NCI-H2029 (cell line): Measurements from ENCODE around the gene SAP30BP.
A peak's percentile ranks its signal among the peaks of the same experiment; 100 is the strongest.

Experiments
- DNase-seq: peaks from one replicate; lab custom pipeline; 2025; lab: John Stamatoyannopoulos, UW

The SAP30BP gene

DNA sequence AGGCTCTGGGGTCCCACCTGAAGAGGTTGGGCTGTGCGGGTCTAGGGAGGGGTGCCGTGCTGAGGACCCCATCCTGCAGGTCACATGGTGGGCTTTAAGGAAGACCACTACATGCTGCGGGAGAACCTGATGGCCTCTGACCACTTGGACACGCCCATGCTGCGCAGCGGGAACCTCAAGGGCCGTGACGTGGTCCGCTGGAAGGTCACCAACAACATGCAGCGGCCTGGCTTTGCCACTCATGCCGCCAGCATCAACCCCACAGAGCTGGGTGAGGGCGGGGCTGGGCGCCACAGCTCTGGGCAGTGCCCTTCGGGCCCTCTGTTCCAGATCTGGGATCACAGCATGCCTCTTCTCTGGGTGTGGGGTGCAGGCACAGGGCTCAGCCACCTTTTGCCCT is 72.7 kb downstream of the SAP30BP start:
- no peak for DNase-seq

DNA sequence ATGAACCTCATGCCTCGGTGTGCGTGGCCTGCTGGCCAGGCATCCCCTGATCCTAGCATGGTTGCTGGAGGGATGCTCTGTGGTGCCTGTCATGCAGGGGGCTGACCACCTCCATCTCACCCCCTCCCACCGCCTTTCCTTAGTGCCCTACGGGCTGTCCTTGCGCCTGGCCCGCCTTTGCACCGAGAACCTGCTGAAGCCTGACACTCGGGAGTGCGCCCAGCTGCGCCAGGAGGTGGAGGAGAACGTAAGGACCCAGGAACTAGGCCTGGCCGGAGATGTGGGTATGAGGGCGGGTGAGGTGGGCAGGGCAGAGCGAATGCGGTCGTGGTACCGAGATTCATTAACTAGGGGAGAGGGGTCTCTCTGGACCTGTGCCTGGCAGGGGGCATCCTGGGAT is 73.1 kb downstream of the SAP30BP start:
- DNase-seq = no peak

DNA sequence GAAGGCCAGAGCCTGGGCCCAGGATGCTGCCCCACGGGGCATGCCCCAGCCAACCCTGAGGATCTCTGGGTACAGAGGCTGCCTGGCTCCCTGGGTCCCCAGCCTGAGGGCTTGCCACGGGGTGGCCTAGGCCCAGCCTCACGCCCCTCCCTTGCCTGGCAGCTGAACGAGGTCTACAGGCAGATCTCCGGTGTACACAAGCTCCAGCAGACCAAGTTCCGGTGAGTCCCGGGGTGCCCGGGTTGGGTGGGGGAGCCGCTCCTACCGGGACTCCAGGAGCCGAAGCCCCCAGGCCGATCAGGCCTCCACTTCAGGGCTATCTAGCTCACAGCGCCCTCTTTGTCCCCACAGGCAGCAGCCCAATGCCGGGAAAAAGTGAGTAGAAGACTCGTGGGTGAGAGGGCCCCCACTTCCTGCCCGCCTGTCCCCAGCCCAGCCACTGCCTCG is 73.5 kb downstream of the SAP30BP start:
- no peak for DNase-seq

DNA sequence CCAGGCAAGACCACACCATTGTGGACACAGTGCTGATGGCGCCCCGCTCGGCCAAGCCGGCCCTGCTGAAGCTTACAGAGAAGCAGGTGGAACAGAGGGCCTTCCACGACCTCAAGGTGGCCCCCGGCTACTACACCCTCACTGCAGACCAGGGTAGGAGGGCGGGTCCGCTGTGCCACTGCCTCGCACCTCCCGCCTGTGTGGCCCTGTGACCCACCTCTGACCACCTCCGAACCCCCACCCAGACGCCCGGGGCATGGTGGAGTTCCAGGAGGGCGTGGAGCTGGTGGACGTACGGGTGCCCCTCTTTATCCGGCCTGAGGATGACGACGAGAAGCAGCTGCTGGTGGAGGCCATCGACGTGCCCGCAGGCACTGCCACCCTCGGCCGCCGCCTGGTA is 75.2 kb downstream of the SAP30BP start:
- DNase-seq = no peak

DNA sequence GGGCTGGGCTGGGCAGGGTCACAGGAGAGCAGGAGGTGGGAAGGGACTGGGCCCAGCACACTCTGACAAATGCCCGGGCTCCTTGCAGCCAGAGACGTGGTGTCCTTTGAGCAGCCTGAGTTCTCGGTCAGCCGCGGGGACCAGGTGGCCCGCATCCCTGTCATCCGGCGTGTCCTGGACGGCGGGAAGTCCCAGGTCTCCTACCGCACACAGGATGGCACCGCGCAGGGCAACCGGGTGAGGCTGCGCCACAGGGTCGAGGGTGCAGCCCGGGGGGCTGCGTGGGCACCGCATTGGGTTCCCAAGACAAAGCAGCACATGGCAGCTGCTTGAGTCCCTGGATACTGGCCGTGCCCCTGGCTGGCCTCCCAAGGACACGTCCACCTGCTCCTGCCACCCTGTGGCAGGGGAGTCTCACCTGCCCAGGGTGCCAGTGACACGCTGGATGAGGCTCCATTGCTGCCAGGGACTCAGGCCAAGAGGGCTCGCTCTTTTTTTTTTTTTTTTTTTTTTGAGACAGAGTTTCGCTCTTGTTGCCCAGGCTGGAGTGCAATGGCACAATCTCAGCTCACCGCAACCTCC is 76.6 kb downstream of the SAP30BP start:
- DNase-seq = no peak

DNA sequence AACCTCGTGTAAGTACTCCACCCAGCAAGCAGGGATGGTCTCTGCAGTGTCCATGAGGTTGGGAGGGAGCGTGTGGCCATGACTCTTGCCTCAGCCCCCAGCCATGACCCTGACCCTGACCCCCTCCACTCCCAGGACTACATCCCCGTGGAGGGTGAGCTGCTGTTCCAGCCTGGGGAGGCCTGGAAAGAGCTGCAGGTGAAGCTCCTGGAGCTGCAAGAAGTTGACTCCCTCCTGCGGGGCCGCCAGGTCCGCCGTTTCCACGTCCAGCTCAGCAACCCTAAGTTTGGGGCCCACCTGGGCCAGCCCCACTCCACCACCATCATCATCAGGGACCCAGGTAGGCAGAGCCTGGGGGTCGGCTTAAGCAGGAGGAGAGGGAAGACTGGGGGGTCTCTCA is 81.6 kb downstream of the SAP30BP start:
- no peak for DNase-seq

DNA sequence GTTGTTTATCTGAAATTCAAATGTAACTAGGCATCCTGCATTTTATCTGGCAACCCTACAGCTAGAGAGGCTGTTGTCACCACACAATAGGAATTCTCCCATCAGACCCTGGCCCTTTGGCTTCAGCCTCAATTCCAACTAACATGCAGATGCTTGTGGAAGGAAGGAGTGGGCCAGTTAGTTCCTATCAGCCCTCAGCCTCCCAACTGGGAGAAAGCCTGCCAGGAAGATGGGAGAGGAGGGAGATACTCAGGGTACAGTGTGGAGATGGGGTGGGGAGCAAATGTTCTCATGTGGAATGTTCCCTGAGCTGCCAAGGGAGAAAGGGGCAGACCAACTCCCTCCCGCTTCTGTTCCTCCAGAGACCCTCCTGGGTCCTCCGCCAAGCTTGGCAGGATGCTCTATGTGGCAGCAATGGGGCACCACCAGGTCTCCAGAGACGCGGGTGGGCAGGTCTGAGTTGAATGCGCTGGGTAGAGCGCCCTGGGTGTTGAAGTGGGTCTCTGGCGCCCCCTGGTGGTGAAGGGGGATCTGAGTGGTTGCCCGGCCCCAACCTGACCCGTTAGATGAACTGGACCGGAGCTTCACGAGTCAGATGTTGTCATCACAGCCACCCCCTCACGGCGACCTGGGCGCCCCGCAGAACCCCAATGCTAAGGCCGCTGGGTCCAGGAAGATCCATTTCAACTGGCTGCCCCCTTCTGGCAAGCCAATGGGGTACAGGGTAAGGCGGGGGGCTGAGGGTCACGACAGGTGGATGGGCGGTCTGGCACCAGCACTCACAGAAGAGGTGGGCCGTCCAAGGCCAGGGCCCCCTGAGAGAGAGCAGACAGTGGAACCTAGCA is 82.6 kb downstream of the SAP30BP start:
- peak; percentile 57 for DNase-seq

DNA sequence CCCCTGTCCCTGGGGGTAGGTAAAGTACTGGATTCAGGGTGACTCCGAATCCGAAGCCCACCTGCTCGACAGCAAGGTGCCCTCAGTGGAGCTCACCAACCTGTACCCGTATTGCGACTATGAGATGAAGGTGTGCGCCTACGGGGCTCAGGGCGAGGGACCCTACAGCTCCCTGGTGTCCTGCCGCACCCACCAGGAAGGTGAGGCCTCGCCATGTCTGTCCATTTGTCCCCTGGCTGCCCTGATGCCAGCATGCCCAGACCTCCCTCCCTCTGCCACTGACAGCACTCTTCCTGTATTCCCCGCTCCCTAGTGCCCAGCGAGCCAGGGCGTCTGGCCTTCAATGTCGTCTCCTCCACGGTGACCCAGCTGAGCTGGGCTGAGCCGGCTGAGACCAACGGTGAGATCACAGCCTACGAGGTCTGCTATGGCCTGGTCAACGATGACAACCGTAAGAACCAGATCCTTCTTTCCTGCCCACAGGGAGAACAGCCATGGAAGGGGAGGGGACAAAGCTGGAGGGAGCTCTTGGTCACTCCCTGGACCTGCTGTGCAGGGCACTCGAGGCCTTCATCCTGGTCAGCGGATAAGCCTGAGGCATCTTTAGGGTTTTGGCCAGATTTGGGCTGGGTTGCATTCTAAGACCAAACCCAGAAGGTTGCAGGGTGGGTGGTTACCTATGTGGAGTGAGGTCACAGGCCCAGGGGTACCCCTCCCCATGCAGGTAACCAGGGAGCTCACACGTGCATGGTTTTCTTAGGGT is 83.7 kb downstream of the SAP30BP start:
- no peak for DNase-seq

DNA sequence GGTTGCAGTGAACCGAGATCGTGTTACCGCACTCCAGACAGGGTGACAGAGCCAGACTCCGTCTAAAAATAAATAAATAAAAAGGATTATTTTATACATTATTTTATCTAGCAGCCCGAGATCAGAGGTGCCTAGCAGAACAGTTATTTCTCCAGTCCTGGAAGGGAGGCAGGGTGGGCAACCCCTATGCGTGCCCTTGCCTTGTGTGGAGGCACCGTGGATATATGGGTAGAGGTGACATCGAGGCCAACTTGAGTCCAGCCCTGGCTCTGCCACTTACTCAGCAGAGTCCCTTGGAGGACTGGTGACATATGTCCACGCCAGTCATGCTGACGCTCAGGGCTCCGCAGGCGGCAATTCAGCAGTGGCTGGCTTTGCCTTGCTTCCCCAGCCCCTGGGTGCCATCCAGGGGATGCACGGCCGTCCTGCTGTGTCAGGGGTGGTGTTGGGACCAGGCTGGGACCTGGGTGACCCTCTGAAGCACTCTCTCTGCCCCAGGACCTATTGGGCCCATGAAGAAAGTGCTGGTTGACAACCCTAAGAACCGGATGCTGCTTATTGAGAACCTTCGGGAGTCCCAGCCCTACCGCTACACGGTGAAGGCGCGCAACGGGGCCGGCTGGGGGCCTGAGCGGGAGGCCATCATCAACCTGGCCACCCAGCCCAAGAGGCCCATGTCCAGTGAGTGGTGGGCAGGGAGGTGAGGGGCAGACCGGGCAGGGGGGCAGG is 84.7 kb downstream of the SAP30BP start:
- no peak for DNase-seq

DNA sequence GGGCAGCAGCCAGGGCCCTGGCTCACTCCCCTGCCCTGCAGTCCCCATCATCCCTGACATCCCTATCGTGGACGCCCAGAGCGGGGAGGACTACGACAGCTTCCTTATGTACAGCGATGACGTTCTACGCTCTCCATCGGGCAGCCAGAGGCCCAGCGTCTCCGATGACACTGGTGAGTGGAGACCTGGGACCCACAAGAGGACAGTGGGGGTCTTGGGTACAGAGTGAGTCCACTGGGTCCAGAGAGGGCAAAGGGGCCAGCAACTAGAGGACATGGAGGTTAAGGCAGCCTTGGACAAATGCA is 85.2 kb downstream of the SAP30BP start:
- no peak for DNase-seq

DNA sequence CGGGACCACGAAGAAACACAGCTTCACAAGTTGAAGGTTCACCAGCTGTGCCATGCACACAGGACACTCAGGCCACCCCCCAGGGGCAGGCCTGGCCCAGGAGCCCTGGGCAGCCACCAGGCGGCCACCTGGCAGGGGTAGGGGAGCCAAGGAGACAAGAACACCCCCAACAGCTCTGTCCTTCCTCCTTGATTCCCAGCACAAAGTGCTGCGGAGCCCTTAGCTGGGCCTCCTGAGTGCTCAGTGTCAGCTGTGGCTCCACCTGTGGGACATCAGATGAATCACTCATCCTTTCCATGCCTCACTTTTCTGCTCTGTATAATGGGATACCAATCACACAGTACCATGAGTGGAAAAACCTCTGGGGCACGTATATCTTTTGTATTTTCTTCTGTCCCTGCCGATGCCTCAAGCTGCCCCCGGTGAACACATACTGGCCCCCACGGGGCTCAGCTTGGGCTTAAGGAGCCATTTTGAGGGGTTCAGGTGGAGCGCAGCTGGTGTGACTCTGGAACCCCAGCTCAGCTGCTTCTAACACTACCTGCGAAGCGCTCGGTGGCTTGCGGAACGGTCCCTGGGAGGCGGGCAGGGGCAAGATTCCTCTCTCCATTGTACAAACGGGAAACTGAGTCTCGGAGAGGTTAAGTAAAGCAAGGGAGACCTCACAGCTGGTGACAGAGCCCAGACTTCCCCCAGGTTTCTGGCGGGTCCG is 85.8 kb downstream of the SAP30BP start:
- DNase-seq = no peak

DNA sequence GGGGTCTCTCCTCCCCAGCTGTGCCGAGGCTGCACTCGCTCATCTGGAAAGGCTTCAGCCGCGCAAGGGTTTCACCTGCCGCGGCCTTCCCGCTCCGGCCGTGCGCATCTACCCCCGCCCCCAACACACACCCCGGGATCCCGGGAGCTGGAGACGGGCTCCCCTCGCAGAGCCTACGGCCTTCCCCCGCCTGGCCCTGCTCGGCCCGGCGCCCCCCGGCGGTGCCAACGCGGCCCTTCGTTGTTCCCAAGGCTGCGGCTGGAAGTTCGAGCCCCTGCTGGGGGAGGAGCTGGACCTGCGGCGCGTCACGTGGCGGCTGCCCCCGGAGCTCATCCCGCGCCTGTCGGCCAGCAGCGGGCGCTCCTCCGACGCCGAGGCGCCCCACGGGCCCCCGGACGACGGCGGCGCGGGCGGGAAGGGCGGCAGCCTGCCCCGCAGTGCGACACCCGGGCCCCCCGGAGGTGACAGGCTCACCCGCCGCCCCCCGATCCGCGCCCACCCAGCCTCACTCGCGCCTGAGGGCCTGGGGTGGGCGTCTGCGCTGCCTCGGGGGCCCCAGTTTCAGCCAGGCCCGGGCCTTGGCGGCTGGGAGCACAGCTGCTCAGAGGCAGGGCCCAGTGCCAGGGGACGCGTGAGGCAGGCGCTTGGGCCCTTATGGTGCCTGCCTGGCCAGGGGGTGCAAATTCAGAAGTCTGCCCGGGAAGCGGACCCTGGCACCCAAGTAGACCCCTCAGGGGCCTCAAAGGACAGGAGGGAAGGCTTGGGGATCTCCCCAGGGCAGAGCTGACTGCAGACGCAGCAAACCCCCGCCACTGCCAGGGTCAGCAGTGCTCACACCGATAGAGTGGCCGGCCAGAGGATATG is 86.6 kb downstream of the SAP30BP start:
- DNase-seq = peak; percentile 21

DNA sequence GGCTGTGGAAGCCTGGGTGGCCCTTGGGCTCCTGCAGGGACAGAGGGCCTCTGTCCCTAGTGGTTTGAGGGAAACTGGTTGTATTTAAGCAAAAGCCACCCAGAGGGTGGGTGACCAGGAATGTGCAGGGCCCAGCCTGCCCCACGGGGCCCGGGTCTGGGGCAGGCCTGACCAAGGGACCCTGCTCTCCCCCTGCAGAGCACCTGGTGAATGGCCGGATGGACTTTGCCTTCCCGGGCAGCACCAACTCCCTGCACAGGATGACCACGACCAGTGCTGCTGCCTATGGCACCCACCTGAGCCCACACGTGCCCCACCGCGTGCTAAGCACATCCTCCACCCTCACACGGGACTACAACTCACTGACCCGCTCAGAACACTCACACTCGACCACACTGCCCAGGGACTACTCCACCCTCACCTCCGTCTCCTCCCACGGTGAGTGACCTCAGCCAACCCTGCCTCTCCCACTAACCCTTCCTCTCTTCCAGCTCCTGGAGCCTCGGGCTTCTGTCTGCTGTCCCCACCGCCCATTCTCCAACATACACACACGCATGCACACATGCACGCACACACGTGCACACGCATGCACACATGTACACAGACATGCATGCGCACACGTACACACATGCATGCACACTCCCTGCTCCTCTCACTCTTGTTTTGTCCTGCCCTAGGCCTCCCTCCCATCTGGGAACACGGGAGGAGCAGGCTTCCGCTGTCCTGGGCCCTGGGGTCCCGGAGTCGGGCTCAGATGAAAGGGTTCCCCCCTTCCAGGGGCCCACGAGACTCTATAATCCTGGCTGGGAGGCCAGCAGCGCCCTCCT is 87.5 kb downstream of the SAP30BP start:
- no peak for DNase-seq

DNA sequence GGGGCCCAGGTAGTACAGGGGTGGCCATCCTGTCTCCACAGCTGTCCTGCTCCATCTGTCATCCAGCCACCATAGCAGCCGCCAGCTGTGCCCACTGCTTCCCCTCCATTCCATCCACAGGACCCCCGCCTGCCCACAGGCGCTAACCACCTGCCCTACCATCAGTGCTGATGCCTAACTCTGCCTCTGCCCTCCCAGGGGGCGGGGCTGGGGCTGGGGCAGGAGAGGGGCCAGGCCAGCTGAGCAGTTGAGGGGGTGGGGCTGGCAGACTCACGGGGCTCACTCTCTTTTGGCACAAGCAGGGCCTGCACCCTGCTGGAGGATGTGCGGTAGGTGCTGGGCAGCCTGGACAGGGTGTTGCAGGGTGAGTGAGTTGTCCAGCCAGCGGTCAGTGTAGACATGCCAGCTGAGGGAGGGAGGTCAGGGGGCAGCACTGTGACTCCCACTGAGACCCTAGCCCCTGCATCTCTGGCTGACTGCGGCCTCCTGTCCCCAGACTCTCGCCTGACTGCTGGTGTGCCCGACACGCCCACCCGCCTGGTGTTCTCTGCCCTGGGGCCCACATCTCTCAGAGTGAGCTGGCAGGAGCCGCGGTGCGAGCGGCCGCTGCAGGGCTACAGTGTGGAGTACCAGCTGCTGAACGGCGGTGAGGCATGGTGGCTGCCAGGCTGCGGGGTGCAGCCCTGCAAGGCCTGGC is 88.2 kb downstream of the SAP30BP start:
- DNase-seq = no peak

DNA sequence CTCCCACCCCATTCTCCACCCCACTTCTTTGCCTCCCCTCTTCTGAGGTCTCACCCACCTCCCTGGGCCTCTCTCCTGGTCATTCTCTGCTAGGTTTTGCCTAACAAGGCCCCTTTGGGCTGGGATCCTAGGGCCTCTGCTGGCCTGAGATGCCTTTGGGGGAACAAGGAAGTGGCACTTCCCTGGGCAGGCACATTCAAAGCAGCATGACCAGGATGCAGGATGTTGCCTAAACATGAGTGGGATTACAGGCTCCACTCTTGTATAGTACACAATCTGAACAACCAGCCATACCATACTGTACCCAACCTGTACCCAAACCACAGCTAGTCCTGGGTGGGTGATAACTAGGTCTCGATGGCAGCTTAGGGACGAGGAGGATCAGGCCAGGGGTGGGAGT is 88.9 kb downstream of the SAP30BP start:
- no peak for DNase-seq

DNA sequence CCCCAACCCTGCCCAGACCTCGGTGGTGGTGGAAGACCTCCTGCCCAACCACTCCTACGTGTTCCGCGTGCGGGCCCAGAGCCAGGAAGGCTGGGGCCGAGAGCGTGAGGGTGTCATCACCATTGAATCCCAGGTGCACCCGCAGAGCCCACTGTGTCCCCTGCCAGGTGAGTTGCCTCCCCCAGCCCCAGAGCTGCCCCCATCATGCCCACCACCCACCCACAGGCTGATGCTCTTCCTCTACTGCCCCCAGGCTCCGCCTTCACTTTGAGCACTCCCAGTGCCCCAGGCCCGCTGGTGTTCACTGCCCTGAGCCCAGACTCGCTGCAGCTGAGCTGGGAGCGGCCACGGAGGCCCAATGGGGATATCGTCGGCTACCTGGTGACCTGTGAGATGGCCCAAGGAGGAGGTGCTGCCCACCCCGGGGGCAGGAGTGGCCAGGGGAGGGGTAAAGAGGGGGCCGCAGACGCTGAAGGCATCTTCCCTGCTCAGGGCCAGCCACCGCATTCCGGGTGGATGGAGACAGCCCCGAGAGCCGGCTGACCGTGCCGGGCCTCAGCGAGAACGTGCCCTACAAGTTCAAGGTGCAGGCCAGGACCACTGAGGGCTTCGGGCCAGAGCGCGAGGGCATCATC is 89.4 kb downstream of the SAP30BP start:
- no peak for DNase-seq

DNA sequence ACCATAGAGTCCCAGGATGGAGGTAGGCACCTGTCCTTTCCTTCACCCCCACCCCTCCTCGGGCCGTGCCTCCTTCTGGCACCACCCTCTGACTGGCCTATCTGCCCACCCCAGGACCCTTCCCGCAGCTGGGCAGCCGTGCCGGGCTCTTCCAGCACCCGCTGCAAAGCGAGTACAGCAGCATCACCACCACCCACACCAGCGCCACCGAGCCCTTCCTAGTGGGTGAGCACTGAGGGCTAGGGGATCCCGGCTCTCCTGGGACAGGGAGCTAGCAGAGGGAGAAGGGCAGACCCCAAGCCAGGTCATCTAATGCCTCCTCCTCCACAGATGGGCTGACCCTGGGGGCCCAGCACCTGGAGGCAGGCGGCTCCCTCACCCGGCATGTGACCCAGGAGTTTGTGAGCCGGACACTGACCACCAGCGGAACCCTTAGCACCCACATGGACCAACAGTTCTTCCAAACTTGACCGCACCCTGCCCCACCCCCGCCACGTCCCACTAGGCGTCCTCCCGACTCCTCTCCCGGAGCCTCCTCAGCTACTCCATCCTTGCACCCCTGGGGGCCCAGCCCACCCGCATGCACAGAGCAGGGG is 90.0 kb downstream of the SAP30BP start:
- no peak for DNase-seq
